ENCODE measurements around the gene SLC39A2. TPM values are rescaled to one million over a fixed set of nuclear protein-coding genes. Genes with fewer than 3 reads are reported as not detected.
"Not testable (repeated sequence)": the region's sequence is repeated elsewhere in the genome, so short reads cannot be mapped to it uniquely, and the experiment has no call there.

Gene SLC39A2
- total RNA-seq, 2 donors from 2014 or later: 1.2 to 3.0 TPM

DNA sequence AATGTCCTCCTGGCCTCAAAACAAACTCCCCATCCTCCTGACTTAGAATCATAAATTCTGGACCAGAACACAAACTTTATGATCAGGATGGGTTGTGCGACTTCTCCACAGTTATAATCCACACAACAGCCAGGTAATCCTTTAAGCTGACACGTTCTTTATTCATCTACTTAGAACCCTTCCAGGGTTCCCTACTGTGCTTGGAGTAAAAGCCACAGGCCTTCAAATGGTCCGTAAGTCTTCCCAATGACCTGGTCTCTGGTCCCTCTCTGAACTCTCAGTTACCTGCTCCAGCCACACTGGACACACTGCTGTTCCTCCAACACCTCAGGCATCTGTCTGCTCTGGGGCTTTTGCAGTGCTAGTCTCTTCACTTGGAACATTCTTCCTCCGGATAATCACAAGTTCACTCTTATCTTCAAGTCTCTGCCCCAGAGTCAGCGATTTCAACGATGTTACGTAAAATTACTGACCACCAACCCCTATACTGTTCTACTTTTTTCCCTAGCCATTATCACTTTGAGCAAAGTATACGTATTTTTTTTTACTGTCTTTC lies 41.4 kb downstream of the SLC39A2 start:
- H3K36me3 ChIP-seq: no peaks in the 10 kb centered on the region
- no peaks in the 10 kb centered on the region for H3K9me3 ChIP-seq
- no peak overlapping the region for H3K4me3 ChIP-seq
- no peak overlapping the region for H3K27ac ChIP-seq
- TF ChIP-seq, protein P1, sequence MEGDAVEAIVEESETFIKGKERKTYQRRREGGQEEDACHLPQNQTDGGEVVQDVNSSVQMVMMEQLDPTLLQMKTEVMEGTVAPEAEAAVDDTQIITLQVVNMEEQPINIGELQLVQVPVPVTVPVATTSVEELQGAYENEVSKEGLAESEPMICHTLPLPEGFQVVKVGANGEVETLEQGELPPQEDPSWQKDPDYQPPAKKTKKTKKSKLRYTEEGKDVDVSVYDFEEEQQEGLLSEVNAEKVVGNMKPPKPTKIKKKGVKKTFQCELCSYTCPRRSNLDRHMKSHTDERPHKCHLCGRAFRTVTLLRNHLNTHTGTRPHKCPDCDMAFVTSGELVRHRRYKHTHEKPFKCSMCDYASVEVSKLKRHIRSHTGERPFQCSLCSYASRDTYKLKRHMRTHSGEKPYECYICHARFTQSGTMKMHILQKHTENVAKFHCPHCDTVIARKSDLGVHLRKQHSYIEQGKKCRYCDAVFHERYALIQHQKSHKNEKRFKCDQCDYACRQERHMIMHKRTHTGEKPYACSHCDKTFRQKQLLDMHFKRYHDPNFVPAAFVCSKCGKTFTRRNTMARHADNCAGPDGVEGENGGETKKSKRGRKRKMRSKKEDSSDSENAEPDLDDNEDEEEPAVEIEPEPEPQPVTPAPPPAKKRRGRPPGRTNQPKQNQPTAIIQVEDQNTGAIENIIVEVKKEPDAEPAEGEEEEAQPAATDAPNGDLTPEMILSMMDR (IDR thresholded peaks at IDR 0.05): no peak
- no peak for DNase-seq
- no peaks in the 10 kb centered on the region for H3K27me3 ChIP-seq
- H3K9ac ChIP-seq (ENCODE audit: low read depth in 2 of 2, low read length in 2 of 2): no peak overlapping the region
- intact Hi-C loops (cut with DNase I): loop anchor here (2.0 kb wide), 1 partner anchor 26 kb away; no protein-coding TSS in a partner anchor
- H3K4me1 ChIP-seq: peaks cover 6% of the 10 kb centered on the region

DNA sequence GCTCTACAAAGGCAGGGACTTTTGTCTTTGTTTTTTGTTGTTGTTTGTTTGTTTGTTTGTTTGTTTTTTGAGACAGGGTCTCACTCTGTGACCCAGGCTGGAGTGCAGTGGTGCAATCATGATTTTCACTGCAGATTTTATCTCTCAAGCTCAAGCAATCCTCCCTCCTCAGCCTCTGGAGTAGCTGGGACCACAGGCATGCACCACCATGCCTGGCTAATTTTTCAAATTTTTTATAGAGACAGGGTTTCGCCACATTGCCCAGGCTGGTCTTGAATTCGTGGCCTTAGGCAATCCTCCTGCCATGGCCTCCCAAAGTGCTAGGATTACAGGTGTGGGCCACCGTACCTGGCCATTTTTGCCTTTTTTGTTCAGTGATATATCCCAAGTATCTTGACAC lies 41.8 kb downstream of the SLC39A2 start:
- H3K9ac ChIP-seq (ENCODE audit: low read depth in 2 of 2, low read length in 2 of 2); H3K9me3 ChIP-seq; H3K36me3 ChIP-seq; DNase-seq; H3K4me3 ChIP-seq; H3K27me3 ChIP-seq; H3K27ac ChIP-seq; H3K4me1 ChIP-seq: not testable (repeated sequence)
- intact Hi-C loops (cut with DNase I): loop anchor here (2.0 kb wide), 1 partner anchor 26 kb away; no protein-coding TSS in a partner anchor

DNA sequence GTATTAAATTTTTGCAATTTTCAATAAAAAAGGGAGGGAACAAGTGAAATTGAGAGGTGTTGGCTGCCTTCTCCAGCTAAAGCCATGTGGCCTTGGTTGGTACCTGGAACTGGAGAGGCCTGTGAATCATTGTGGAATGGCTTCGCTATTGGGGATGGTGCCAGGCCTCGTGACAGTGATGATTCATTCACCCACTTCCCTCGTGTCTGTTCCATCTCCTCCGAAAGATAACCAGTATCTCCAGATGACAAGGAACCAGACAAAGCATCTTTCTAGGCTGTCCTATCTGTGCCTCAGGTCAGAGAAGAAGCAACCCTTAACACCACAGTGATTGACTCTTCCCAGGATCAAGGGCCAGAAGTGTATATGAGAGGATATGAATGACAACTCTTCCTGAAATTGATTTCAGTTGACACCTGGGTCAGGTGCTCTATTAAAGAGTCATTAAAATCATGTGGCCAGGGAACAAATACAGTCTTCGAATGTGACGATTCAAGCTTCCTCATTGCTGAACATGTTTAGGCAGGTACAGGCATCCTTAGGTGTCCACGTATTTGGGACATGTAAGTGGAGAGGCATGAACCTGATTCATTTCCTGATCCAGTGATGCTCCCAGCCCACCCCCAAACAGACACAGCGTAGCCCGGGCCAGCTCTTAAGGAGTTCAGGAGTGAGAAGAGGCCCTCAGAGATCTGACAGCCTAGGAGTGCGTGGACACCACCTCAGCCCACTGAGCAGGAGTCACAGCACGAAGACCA lies 42.8 kb downstream of the SLC39A2 start, which contains the start of gene RNASE7:
Gene RNASE7 (plus strand): TSS at position 687 of the 758 bp plus-strand sequence. CDS start 631 bp downstream, outside the sequence.
- Histone ChIP-seq H3K9me3 (no peaks in the 10 kb centered on the region), H3K9ac (ENCODE audit: low read depth in 2 of 2, low read length in 2 of 2) (peak within 1 kb of the TSS in 1 of 2 donors; percentile 16), H3K36me3 (no peaks in the 10 kb centered on the region), H3K4me1 (peaks cover 6% of the 10 kb centered on the region), H3K27ac (no peak within 1 kb of the TSS), H3K27me3 (no peaks in the 10 kb centered on the region), H3K4me3 (no peak within 1 kb of the TSS)
- intact Hi-C loops (cut with DNase I): loop anchor here (2.0 kb wide), 1 partner anchor 27 kb away; no protein-coding TSS in a partner anchor
- TF ChIP-seq, protein P1 (IDR thresholded peaks at IDR 0.05): no peak
- no peak for DNase-seq

DNA sequence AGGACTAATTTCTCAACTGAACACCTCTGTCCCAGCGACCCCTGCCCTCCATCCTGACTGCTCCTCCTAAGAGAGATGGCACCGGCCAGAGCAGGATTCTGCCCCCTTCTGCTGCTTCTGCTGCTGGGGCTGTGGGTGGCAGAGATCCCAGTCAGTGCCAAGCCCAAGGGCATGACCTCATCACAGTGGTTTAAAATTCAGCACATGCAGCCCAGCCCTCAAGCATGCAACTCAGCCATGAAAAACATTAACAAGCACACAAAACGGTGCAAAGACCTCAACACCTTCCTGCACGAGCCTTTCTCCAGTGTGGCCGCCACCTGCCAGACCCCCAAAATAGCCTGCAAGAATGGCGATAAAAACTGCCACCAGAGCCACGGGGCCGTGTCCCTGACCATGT lies 43.8 kb downstream of the SLC39A2 start:
- H3K4me1 ChIP-seq: peaks cover 6% of the 10 kb centered on the region
- no peak overlapping the region for H3K4me3 ChIP-seq
- TF ChIP-seq, protein P1 (IDR thresholded peaks at IDR 0.05): no peak
- intact Hi-C loops (cut with DNase I): no loop called here
- H3K9me3 ChIP-seq: no peaks in the 10 kb centered on the region
- no peaks in the 10 kb centered on the region for H3K27me3 ChIP-seq
- H3K36me3 ChIP-seq: no peaks in the 10 kb centered on the region
- peak overlapping the region in 1 of 2 donors; percentile 16 for H3K9ac ChIP-seq (ENCODE audit: low read depth in 2 of 2, low read length in 2 of 2)
- no peak overlapping the region for H3K27ac ChIP-seq
- DNase-seq: no peak

DNA sequence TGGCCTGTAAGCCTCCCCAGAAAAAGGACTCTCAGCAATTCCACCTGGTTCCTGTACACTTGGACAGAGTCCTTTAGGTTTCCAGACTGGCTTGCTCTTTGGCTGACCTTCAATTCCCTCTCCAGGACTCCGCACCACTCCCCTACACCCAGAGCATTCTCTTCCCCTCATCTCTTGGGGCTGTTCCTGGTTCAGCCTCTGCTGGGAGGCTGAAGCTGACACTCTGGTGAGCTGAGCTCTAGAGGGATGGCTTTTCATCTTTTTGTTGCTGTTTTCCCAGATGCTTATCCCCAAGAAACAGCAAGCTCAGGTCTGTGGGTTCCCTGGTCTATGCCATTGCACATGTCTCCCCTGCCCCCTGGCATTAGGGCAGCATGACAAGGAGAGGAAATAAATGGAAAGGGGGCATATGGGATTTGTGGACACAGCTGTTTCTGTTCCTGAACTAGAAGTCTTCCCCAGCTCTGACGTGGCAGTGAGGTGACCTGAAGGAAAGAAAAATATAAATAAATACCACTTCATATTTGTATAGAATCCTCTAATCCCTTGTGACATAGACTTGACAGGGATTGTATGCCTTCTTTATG lies 44.4 kb downstream of the SLC39A2 start:
- Histone ChIP-seq H3K4me1 (peaks cover 6% of the 10 kb centered on the region), H3K4me3 (no peak overlapping the region), H3K9ac (ENCODE audit: low read depth in 2 of 2, low read length in 2 of 2) (peak overlapping the region in 1 of 2 donors; percentile 16), H3K36me3 (no peaks in the 10 kb centered on the region), H3K9me3 (no peaks in the 10 kb centered on the region), H3K27me3 (no peaks in the 10 kb centered on the region), H3K27ac (peak overlapping the region; percentile 37)
- intact Hi-C loops (cut with DNase I): no loop called here
- TF ChIP-seq, protein P1 (IDR thresholded peaks at IDR 0.05): no peak
- DNase-seq: no peak
